ENCODE data around the gene ACKR3. TPM values are rescaled to one million over a fixed set of nuclear protein-coding genes. Genes with fewer than 3 reads are reported as not detected.

Gene ACKR3
- polyA plus RNA-seq, 2 of the 4 experiments (the other 2 are of a cell fraction) = 21.3 to 33.2 TPM

DNA sequence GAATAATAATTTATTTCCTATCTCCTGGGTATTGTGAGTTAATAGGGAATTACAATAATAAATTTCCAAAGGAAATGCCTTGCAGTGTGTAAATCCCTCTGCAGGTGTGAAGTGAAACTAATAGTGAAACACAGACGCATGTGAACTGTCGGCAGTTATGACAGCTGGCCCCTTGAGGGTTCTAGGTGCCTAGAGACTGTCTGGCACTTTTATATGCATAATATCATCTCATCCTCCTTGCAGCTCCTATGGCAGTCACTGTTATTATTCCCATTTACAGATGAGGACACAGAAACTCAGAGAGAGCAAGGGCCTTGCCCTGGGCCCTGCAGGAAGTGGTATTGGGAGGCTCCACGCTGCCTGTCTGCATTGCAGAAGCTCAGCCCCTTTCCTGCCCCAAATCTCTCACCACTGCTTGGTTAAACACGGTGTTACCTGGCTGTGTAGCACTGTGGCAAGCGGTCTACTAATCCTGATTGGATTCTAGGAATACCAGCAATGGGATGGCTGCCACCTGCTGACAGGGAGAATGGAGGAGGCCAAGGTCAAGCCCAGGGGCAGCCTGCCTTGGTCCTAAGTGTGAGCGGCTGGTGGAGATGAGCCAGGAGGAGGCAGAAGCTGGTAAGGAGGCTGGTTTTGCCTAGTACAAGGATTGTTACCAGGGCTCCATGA lies 32.8 kb upstream of the ACKR3 start:
- DNase-seq (ENCODE audit: low read depth in 1 of 2, low spot score in 1 of 2) = no peak
- no peak for FAIRE-seq
- ChIA-PET POLR2A (no interaction called here), CTCF (interaction anchor here (0.9 to 2.8 kb wide), 2 partner anchors 24 to 367 kb away, joined by 5 to 9 read pairs; no protein-coding TSS in a partner anchor)
- H3K4me1 ChIP-seq = no peaks in the 10 kb centered on the region
- no peak overlapping the region for H3K4me3 ChIP-seq
- ATAC-seq = no peak
- no peak overlapping the region for H3K4me2 ChIP-seq
- 44% methylated on average over 6 of the region's 6 CpGs for WGBS (ENCODE audit: missing lambda C conversion rate)
- H3K9me3 ChIP-seq = no peaks in the 10 kb centered on the region
- TF ChIP-seq RARB (CRISPR knock-in tag; IDR thresholded peaks at IDR 0.05) (no peak), KDM5A (IDR thresholded peaks at IDR 0.05) (no peak), CHD2 (IDR thresholded peaks at IDR 0.05; ENCODE audit: low read length, partially characterized antibody) (no peak), NR3C1 (IDR thresholded peaks at IDR 0.05) (no peak), HOXB5 (CRISPR knock-in tag; IDR thresholded peaks at IDR 0.05) (no peak), SMC3 (IDR thresholded peaks at IDR 0.05) (no peak), HDAC2 (IDR thresholded peaks at IDR 0.05) (no peak), MAFK (IDR thresholded peaks at IDR 0.05; ENCODE audit: partially characterized antibody) (no peak), POLR2A (IDR thresholded peaks at IDR 0.05; ENCODE audit: low read length) (no peak), CHD4 (IDR thresholded peaks at IDR 0.05; ENCODE audit: borderline replicate concordance) (no peak), MAZ (IDR thresholded peaks at IDR 0.05; ENCODE audit: borderline replicate concordance, low read depth, low read length) (no peak), ZSCAN20 (CRISPR knock-in tag; IDR thresholded peaks at IDR 0.05) (no peak), PHF8 (IDR thresholded peaks at IDR 0.05; ENCODE audit: borderline replicate concordance, low read depth) (no peak), MYC (IDR thresholded peaks at IDR 0.05; ENCODE audit: borderline replicate concordance, low read length) (no peak)
- TF ChIP-seq, protein P1, sequence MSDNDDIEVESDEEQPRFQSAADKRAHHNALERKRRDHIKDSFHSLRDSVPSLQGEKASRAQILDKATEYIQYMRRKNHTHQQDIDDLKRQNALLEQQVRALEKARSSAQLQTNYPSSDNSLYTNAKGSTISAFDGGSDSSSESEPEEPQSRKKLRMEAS (IDR thresholded peaks at IDR 0.05) = no peak
- TF ChIP-seq, protein P2, sequence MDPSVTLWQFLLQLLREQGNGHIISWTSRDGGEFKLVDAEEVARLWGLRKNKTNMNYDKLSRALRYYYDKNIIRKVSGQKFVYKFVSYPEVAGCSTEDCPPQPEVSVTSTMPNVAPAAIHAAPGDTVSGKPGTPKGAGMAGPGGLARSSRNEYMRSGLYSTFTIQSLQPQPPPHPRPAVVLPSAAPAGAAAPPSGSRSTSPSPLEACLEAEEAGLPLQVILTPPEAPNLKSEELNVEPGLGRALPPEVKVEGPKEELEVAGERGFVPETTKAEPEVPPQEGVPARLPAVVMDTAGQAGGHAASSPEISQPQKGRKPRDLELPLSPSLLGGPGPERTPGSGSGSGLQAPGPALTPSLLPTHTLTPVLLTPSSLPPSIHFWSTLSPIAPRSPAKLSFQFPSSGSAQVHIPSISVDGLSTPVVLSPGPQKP (IDR thresholded peaks at IDR 0.05; ENCODE audit: low read depth, low read length) = no peak
- TF ChIP-seq, protein P3, sequence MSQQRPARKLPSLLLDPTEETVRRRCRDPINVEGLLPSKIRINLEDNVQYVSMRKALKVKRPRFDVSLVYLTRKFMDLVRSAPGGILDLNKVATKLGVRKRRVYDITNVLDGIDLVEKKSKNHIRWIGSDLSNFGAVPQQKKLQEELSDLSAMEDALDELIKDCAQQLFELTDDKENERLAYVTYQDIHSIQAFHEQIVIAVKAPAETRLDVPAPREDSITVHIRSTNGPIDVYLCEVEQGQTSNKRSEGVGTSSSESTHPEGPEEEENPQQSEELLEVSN (IDR thresholded peaks at IDR 0.05; ENCODE audit: borderline replicate concordance, low read depth) = no peak
- TF ChIP-seq, protein P4, sequence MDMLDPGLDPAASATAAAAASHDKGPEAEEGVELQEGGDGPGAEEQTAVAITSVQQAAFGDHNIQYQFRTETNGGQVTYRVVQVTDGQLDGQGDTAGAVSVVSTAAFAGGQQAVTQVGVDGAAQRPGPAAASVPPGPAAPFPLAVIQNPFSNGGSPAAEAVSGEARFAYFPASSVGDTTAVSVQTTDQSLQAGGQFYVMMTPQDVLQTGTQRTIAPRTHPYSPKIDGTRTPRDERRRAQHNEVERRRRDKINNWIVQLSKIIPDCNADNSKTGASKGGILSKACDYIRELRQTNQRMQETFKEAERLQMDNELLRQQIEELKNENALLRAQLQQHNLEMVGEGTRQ (IDR thresholded peaks at IDR 0.05) = no peak
- no peak overlapping the region for H3K27ac ChIP-seq

DNA sequence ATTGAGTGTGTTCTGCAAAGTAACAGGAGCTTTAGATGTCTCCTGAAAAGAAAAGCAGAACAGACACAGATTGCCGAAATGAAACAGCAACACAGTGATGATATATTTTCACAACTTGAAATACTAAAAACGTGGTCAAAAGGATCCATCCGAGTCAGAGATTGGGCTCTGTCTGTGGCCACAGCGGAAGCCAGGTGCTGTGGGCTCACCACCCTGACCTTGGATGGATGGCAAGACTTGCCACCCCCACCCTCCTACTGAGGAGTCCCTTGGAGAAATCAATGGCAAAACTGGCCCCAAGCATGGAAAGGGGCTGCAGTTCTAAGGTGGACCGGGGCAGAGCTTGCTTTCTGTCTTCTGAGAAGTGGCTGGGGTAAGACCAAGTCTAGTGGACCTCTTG lies 31.4 kb upstream of the ACKR3 start:
- WGBS (ENCODE audit: missing lambda C conversion rate) = 37% methylated on average over 5 of the region's 5 CpGs
- Histone ChIP-seq H3K4me2 (no peak overlapping the region), H3K27ac (no peak overlapping the region), H3K4me1 (no peaks in the 10 kb centered on the region), H3K4me3 (no peak overlapping the region), H3K9me3 (no peaks in the 10 kb centered on the region)
- CTCF ChIA-PET = interaction anchor here (1.3 to 2.8 kb wide), 2 partner anchors 25 to 184 kb away, joined by 4 to 9 read pairs; no protein-coding TSS in a partner anchor
- POLR2A ChIA-PET = no interaction called here
- TF ChIP-seq NFE2L2 (conservative IDR thresholded peaks at IDR 0.05; ENCODE audit: low read length) (no peak), SMC3 (IDR thresholded peaks at IDR 0.05) (no peak), CBX2 (IDR thresholded peaks at IDR 0.05; ENCODE audit: borderline replicate concordance, low read depth) (no peak), NPAS2 (CRISPR knock-in tag; IDR thresholded peaks at IDR 0.05; ENCODE audit: borderline replicate concordance) (no peak), TFCP2L1 (CRISPR knock-in tag; IDR thresholded peaks at IDR 0.05) (no peak), FOSL2 (IDR thresholded peaks at IDR 0.05) (no peak), FOSL2 (CRISPR knock-in tag; IDR thresholded peaks at IDR 0.05) (no peak), FOSB (CRISPR knock-in tag; IDR thresholded peaks at IDR 0.05) (no peak), EP300 (IDR thresholded peaks at IDR 0.05) (no peak)
- no peak for DNase-seq (ENCODE audit: low read depth in 1 of 2, low spot score in 1 of 2)
- FAIRE-seq = no peak
- no peak for ATAC-seq
